Astrocyte of the cerebellum (primary cell): ENCODE results near the gene SHANK1.

Experiments
- DNase-seq: peaks from one replicate; pipeline ENCODE4 v3.0.0-alpha.2; 2011; ENCODE audit warnings: low read depth
- H3K4me3 ChIP-seq: 2 replicates; pipeline ENCODE4 v1.5.1; 2011; ENCODE audit warnings: mild to moderate bottlenecking, low read depth, low read length, moderate library complexity
- CTCF ChIP-seq: IDR thresholded peaks from 2 replicates; pipeline ENCODE4 v1.5.1; 2012; ENCODE audit warnings: low read length, low read depth, moderate library complexity, mild to moderate bottlenecking; ENCODE audit errors: missing control alignments
- in situ Hi-C: cut with HindIII; loops from 2 replicates; pipeline ENCODE4 v1.10.0; 2017; ENCODE audit warnings: low sequenced_read_pairs

Gene SHANK1

GRCh38 chr19:50702871-50703829, 16.5 kb downstream of the SHANK1 start:
- no peak for TF ChIP-seq CTCF
- in situ Hi-C loops = no loop called here

GRCh38 chr19:50702158-50702870, 17.3 kb downstream of the SHANK1 start:
- H3K4me3 ChIP-seq = no peak overlapping the region
- no peak for DNase-seq
- in situ Hi-C loops = no loop called here
- no peak for TF ChIP-seq CTCF

More at GRCh38 chr19:50702871-50703829, 16.5 kb downstream of the SHANK1 start:
- DNase-seq = no peak
- no peak overlapping the region for H3K4me3 ChIP-seq

DNA sequence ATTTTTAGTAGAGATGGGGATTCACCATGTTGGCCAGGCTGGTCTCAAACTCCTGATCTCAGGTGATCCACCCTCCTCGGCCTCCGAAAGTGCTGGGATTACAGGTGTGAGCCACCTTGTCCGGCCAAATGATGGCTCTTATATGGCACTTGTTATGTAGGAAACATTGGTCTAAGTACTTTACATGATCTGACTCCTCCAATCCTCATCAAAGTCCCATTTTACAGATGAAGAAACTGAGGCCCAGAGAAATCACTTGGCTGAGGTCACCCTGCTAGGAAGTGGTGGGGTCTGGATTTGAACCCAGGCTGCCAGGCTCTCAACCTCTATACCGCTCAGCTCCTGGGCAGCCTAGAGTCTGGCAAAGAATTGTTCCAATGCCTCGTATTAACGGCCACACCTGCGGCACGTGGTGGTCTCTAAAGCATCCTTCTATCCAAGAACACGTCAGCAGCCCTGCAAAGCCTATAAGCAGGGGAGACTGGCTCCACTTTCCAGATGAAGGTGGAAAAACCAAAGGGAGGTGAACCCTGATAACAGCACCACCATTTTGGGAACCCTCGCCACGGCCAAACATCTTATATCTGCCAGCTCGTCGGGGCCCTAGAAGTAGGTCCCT, 18.1 kb downstream of the SHANK1 start:
- DNase-seq = no peak
- no peak overlapping the region for H3K4me3 ChIP-seq
- TF ChIP-seq CTCF = no peak
- in situ Hi-C loops = no loop called here

DNA sequence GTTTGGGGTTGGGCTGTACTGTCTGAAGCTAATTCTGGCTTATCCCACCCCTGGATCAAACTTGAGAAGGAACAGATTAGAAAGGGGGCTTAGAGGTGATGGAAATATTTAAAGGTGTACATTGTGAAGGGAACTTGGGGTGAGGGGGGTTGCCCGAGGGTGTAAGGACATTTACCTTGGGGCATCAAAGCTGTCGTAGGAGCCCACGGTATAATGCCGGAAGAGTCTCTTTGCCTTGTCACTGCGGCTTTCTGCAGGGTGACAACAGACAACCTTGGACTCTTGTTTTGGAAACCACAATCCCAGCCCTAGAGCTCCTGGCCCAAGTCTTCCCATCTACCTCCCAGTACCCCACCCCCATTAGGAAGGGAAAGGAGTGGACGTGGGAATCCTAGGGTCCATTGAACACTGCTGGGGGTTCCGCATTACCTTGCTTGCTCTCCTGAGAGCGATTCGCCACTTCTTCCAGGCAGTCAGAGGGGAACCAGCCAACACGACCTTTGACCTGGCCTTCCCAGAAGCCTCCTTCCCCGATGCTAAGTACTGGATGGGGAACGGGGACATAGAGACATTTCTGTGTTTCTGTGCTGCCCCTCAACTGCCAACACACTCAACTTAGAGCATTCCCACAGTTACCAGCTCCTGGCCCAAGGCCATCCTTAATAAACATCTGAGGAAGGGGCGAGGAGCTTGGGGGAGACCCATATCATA, 22.0 kb downstream of the SHANK1 start:
- TF ChIP-seq CTCF = no peak
- DNase-seq = no peak
- no peak overlapping the region for H3K4me3 ChIP-seq
- in situ Hi-C loops = no loop called here

DNA sequence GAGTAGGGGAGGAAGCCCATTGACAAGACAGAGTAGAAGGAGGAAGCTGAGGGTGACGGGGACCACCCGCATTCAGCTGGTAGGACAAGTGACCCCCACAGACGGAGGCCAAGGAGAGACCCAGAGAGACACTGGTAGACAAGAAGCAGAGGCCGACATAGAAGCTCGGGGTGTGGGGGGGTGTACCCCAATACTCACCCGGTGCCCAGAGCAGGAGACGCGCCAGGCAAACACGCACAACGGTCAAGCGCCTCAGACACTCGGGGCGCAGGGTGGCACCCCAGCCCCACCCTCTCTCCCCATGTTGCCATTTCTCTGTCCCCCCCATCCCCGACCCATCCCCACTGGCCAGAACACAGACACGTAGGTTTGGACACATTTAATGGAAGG, 23.5 kb downstream of the SHANK1 start:
- in situ Hi-C loops = no loop called here
- TF ChIP-seq CTCF = no peak
- no peak for DNase-seq
- no peak overlapping the region for H3K4me3 ChIP-seq
